ENCODE data around the gene SLC44A5. TPM values are rescaled to one million over a fixed set of nuclear protein-coding genes. Genes with fewer than 3 reads are reported as not detected.

Gene SLC44A5
- total and polyA plus RNA-seq, 2 donors (not counting 1 experiment from before 2014, with no cell fraction given), result 2.8 to 4.2 TPM

DNA sequence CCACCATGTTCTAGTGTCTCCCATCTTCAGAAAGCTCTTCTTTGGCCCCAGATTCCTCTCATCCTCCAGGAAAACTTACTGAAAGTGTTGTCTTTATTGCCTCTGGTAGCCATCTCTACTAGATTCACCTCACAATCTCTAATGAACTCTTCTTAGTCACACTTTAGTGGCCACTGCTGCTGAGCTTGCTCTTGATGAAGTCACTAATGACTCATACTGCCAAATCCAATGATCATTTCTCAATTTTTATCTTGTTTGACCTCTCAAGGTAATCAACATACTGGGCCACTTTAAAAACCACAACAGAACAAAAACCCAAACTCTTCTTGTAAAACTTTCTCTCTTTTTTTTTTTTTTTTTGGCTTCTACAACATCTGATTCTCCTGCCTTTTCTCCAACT lies 280.3 kb downstream of the SLC44A5 start:
- intact Hi-C loops (cut with micrococcal nuclease), result no loop called here
- Histone ChIP-seq H3K27ac (ENCODE audit: low read length in 2 of 2) (no peak overlapping the region), H3K79me2 (ENCODE audit: control insufficient read depth, insufficient read depth, low read length) (no peaks in the 10 kb centered on the region), H2AFZ (ENCODE audit: insufficient read depth, low read depth, low read length, poor library complexity, severe bottlenecking) (no peak overlapping the region), H3K4me3 (ENCODE audit: control extremely low read depth in 1 of 5, extremely low read depth in 1 of 5, insufficient read depth in 1 of 5, low read depth in 2 of 5, low read length in 4 of 5) (no peak overlapping the region), H4K20me1 (ENCODE audit: control insufficient read depth, insufficient read depth, low read length, poor library complexity, severe bottlenecking) (no peaks in the 10 kb centered on the region), H3K27me3 (replicated peaks in 1 of 4; ENCODE audit: control extremely low read depth in 1 of 4, control insufficient read depth in 3 of 4, insufficient read depth in 4 of 4, low read length in 3 of 4) (no peaks in the 10 kb centered on the region), H3K9me3 (ENCODE audit: control extremely low read depth in 1 of 3, control insufficient read depth in 2 of 3, insufficient read depth in 1 of 3, low read length in 2 of 3) (peaks cover 0 to 2% (median 0%) of the 10 kb centered on the region in 3 donors), H3K9ac (ENCODE audit: low read length) (no peak overlapping the region), H3K4me2 (replicated peaks; ENCODE audit: low read depth, low read length, poor library complexity, severe bottlenecking) (no peak overlapping the region), H3K4me1 (ENCODE audit: control insufficient read depth in 2 of 2, insufficient read depth in 2 of 2, low read length in 2 of 2) (no peaks in the 10 kb centered on the region), H3K36me3 (replicated peaks in 1 of 2; ENCODE audit: control extremely low read depth in 1 of 2, control insufficient read depth in 1 of 2, extremely low read depth in 1 of 2, insufficient read depth in 2 of 2, low read length in 1 of 2) (no peaks in the 10 kb centered on the region)
- Mint-ChIP-seq H3K27me3 (no peaks in the 10 kb centered on the region), H3K9me3 (ENCODE audit: insufficient read depth) (no peaks in the 10 kb centered on the region), H3K4me1 (no peaks in the 10 kb centered on the region), H3K4me3 (no peak overlapping the region), H3K27ac (no peak overlapping the region)
- TF ChIP-seq EZH2 (IDR thresholded peaks at IDR 0.05; ENCODE audit: borderline replicate concordance, insufficient read depth, low read depth, low read length, poor library complexity, severe bottlenecking), result no peak
- TF ChIP-seq, protein P1, sequence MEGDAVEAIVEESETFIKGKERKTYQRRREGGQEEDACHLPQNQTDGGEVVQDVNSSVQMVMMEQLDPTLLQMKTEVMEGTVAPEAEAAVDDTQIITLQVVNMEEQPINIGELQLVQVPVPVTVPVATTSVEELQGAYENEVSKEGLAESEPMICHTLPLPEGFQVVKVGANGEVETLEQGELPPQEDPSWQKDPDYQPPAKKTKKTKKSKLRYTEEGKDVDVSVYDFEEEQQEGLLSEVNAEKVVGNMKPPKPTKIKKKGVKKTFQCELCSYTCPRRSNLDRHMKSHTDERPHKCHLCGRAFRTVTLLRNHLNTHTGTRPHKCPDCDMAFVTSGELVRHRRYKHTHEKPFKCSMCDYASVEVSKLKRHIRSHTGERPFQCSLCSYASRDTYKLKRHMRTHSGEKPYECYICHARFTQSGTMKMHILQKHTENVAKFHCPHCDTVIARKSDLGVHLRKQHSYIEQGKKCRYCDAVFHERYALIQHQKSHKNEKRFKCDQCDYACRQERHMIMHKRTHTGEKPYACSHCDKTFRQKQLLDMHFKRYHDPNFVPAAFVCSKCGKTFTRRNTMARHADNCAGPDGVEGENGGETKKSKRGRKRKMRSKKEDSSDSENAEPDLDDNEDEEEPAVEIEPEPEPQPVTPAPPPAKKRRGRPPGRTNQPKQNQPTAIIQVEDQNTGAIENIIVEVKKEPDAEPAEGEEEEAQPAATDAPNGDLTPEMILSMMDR (IDR thresholded peaks at IDR 0.05), result no peak
- ChIA-PET POLR2A (interaction anchor here (0.7 kb wide), 1 partner anchor 64 kb away, joined by 3 read pairs; no protein-coding TSS in a partner anchor), CTCF (no interaction called here)
- DNase-seq (no peak), ATAC-seq (ENCODE audit: low read depth) (no peak)

DNA sequence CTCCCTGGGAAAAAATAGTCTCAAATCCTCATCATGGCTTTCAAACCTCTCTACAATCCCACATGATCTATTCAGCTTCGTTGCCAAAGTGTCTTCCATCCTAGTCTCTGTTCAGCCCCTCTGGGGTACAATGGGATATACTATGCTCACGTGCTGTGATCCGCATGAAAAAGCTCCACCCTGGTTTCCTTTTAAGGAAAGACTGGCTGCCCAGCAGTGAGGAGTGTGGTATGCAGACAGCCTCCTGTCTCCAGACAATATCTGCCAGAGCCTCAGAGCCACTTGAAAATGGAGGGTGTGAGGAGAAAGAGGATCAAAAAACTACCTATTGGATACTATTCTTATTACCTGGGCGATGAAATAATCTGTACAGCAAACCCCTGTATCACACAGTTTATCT lies 282.2 kb downstream of the SLC44A5 start:
- WGBS (ENCODE audit: insufficient coverage), result no CpG with 5 or more reads among the region's 4 CpGs
- Histone ChIP-seq H3K27ac (ENCODE audit: low read length in 2 of 2) (no peak overlapping the region), H3K9ac (ENCODE audit: low read length) (no peak overlapping the region), H3K4me1 (ENCODE audit: control insufficient read depth in 2 of 2, insufficient read depth in 2 of 2, low read length in 2 of 2) (no peaks in the 10 kb centered on the region), H3K79me2 (ENCODE audit: control insufficient read depth, insufficient read depth, low read length) (no peaks in the 10 kb centered on the region), H2AFZ (ENCODE audit: insufficient read depth, low read depth, low read length, poor library complexity, severe bottlenecking) (no peak overlapping the region), H4K20me1 (ENCODE audit: control insufficient read depth, insufficient read depth, low read length, poor library complexity, severe bottlenecking) (no peaks in the 10 kb centered on the region), H3K4me3 (ENCODE audit: control extremely low read depth in 1 of 5, extremely low read depth in 1 of 5, insufficient read depth in 1 of 5, low read depth in 2 of 5, low read length in 4 of 5) (no peak overlapping the region), H3K9me3 (ENCODE audit: control extremely low read depth in 1 of 3, control insufficient read depth in 2 of 3, insufficient read depth in 1 of 3, low read length in 2 of 3) (no peaks in the 10 kb centered on the region), H3K36me3 (replicated peaks in 1 of 2; ENCODE audit: control extremely low read depth in 1 of 2, control insufficient read depth in 1 of 2, extremely low read depth in 1 of 2, insufficient read depth in 2 of 2, low read length in 1 of 2) (no peaks in the 10 kb centered on the region), H3K4me2 (replicated peaks; ENCODE audit: low read depth, low read length, poor library complexity, severe bottlenecking) (no peak overlapping the region), H3K27me3 (replicated peaks in 1 of 4; ENCODE audit: control extremely low read depth in 1 of 4, control insufficient read depth in 3 of 4, insufficient read depth in 4 of 4, low read length in 3 of 4) (no peaks in the 10 kb centered on the region)
- Mint-ChIP-seq H3K9me3 (ENCODE audit: insufficient read depth) (no peaks in the 10 kb centered on the region), H3K27ac (no peak overlapping the region), H3K27me3 (peaks cover 4% of the 10 kb centered on the region), H3K4me1 (no peaks in the 10 kb centered on the region), H3K4me3 (no peak overlapping the region)
- TF ChIP-seq, protein P1 (IDR thresholded peaks at IDR 0.05), result no peak
- no peak for TF ChIP-seq EZH2 (IDR thresholded peaks at IDR 0.05; ENCODE audit: borderline replicate concordance, insufficient read depth, low read depth, low read length, poor library complexity, severe bottlenecking)
- ChIA-PET POLR2A (no interaction called here), CTCF (interaction anchor here (0.9 kb wide), 1 partner anchor 9 kb away, joined by 4 read pairs; no protein-coding TSS in a partner anchor)
- ATAC-seq (ENCODE audit: low read depth) (no peak), DNase-seq (no peak)
- intact Hi-C loops (cut with micrococcal nuclease), result no loop called here
